ENCODE measurements around the gene EPS8L2. TPM values are rescaled to one million over a fixed set of nuclear protein-coding genes. Genes with fewer than 3 reads are reported as not detected.

Gene EPS8L2
- total and polyA plus RNA-seq, 9 of the 15 experiments (the other 6 are each of a cell fraction or from before 2014, with no cell fraction given): 0.75 to 17.0 (median 3.7) TPM

- FAIRE-seq: no peak
- in situ Hi-C loops (cut with MboI) (no loop called here), intact Hi-C loops (cut with micrococcal nuclease) (no loop called here)
- DNase-seq (ENCODE audit: extremely low read depth in 1 of 4, low spot score in 3 of 4): no peak
- H3K4me2 ChIP-seq (ENCODE audit: insufficient read depth, low read length): no peak overlapping the region
- 89% methylated on average over 26 of the region's 30 CpGs for WGBS (ENCODE audit: insufficient coverage, low coverage, missing lambda C conversion rate)
- no peak overlapping the region for H3K4me3 ChIP-seq
- peaks cover 12 to 16% of the 10 kb centered on the region in 2 experiments for H3K4me1 ChIP-seq (replicated peaks in 1 of 2; ENCODE audit: control insufficient read depth in 2 of 2, insufficient read depth in 2 of 2, low read length in 2 of 2)
- no TSS peak for BruUV-seq (replicated peaks)
- CTCF ChIA-PET (ENCODE audit: low intra/inter-chr PET ratio): no interaction called here
- 0 out of 4 replicates have a peak overlapping the region, but pooled peaks of 1 of the 2 experiments have one; percentile 21 for H3K9ac ChIP-seq (ENCODE audit: insufficient read depth in 1 of 2, low read depth in 2 of 2, low read length in 2 of 2)
- peaks cover under 1% of the 10 kb centered on the region for H3K9me1 ChIP-seq (ENCODE audit: control insufficient read depth, insufficient read depth, low read length)
- no peak for ATAC-seq
- H3K9me3 ChIP-seq (replicated peaks; ENCODE audit: control insufficient read depth, insufficient read depth, low read depth, low read length): no peaks in the 10 kb centered on the region
- POLR2A ChIA-PET: interaction anchor here (0.7 kb wide), 1 partner anchor 11 kb away, joined by 3 read pairs; no protein-coding TSS in a partner anchor
- H3K79me2 ChIP-seq (ENCODE audit: control insufficient read depth, insufficient read depth, low read length): peaks cover 31% of the 10 kb centered on the region
- no peak overlapping the region for H2AFZ ChIP-seq (ENCODE audit: low read depth, low read length)
- H4K20me1 ChIP-seq (replicated peaks; ENCODE audit: control insufficient read depth, insufficient read depth, low read length): no peaks in the 10 kb centered on the region; the same call in none of the 2 replicates
- no peak overlapping the region for H3K27ac ChIP-seq (ENCODE audit: extremely low read depth, low read depth, low read length)
- no peaks in the 10 kb centered on the region for H3K27me3 ChIP-seq (ENCODE audit: control insufficient read depth in 2 of 2, insufficient read depth in 2 of 2, low read length in 2 of 2)
- H3K36me3 ChIP-seq (ENCODE audit: control insufficient read depth, insufficient read depth, low read length): peaks cover 93% of the 10 kb centered on the region
- TF ChIP-seq ZSCAN29 (IDR thresholded peaks at IDR 0.05): no peak
- TF ChIP-seq HMBOX1 (IDR thresholded peaks at IDR 0.05): no peak
- TF ChIP-seq ZNF696 (CRISPR knock-in tag; conservative IDR thresholded peaks at IDR 0.05): no peak
- peak; percentile 48 for TF ChIP-seq POLR2G (IDR thresholded peaks at IDR 0.05; ENCODE audit: low read depth, low read length)
- TF ChIP-seq FOXK2 (conservative IDR thresholded peaks at IDR 0.05 in 1 of 2, IDR thresholded peaks at IDR 0.05 in 1 of 2; ENCODE audit: low read depth in 2 of 2): no peak
- no peak for TF ChIP-seq IRF1 (CRISPR knock-in tag; IDR thresholded peaks at IDR 0.05; ENCODE audit: borderline replicate concordance)
- TF ChIP-seq CLOCK (CRISPR knock-in tag; IDR thresholded peaks at IDR 0.05; ENCODE audit: borderline replicate concordance): no peak
- no peak for TF ChIP-seq KAT7 (CRISPR knock-in tag; IDR thresholded peaks at IDR 0.05; ENCODE audit: borderline replicate concordance)
- TF ChIP-seq POLR2A (conservative IDR thresholded peaks at IDR 0.05): peak; percentile 48; the same call in 1 of the 2 replicates
- TF ChIP-seq RBFOX2 (IDR thresholded peaks at IDR 0.05; ENCODE audit: low read depth, low read length): peak; percentile 49
- no peak for TF ChIP-seq MAX (CRISPR knock-in tag; IDR thresholded peaks at IDR 0.05)
- no peak for TF ChIP-seq TSC22D4 (tag; IDR thresholded peaks at IDR 0.05)
- TF ChIP-seq ZBTB7A (IDR thresholded peaks at IDR 0.05; ENCODE audit: borderline replicate concordance, control insufficient read depth, low read depth, low read length): no peak
- no peak for TF ChIP-seq ZEB2 (IDR thresholded peaks at IDR 0.05)
- TF ChIP-seq GABPB2 (CRISPR knock-in tag; conservative IDR thresholded peaks at IDR 0.05): no peak
- TF ChIP-seq BRF2 (IDR thresholded peaks at IDR 0.05; ENCODE audit: borderline replicate concordance, insufficient read depth, insufficient read length): no peak
These were observed 19.4 kb upstream of the EPS8L2 start for GRCh38 chr11:686451-687243.
